Uterus (tissue), 4 donors: ENCODE measurements around the gene OGFOD1. TPM values are rescaled to one million over a fixed set of nuclear protein-coding genes. Genes with fewer than 3 reads are reported as not detected.

Experiments used
- DNase-seq, 2 donors: peaks; one replicate each; pipeline ENCODE4 v3.0.0-alpha.2; 2019 to 2020
- H3K27ac ChIP-seq, 2 donors: fragments of 200-600 bp; sonication (generic); 1 replicate in 1 of 2; 2 replicates in 1 of 2; pipeline ENCODE4 v1.5.1; 2016 to 2018
- H3K27me3 ChIP-seq, 2 donors: fragments of 200-600 bp; sonication (generic); one replicate each; pipeline ENCODE4 v1.5.1; 2018 to 2019; ENCODE audit warnings: control low read depth in 1 of 2
- H3K36me3 ChIP-seq, 2 donors: fragments of 200-600 bp; sonication (generic); one replicate each; pipeline ENCODE4 v1.5.1; 2019; ENCODE audit warnings: control low read depth in 1 of 2
- H3K4me1 ChIP-seq, 2 donors: fragments of 200-600 bp; sonication (generic); one replicate each; pipeline ENCODE4 v1.5.1; 2018 to 2019; ENCODE audit warnings: control low read depth in 1 of 2
- H3K4me3 ChIP-seq, 2 donors: fragments of 200-600 bp; sonication (generic); 1 replicate in 1 of 2; 2 replicates in 1 of 2; pipeline ENCODE4 v1.5.1; 2018 to 2019; ENCODE audit warnings: mild to moderate bottlenecking in 1 of 2
- H3K9me3 ChIP-seq, 2 donors: fragments of 200-600 bp; sonication (generic); one replicate each; pipeline ENCODE4 v1.5.1; 2019; ENCODE audit warnings: control low read depth in 1 of 2
- CTCF ChIP-seq, 4 experiments: fragments of 200-600 bp in 2 of 4; fragments of 450-650 bp in 2 of 4; sonication (generic) in 2 of 4; IDR thresholded peaks; one replicate each; pipeline ENCODE4 v1.5.1; 2016 to 2019; ENCODE audit warnings: antibody characterized with exemption in 4 of 4, mild to moderate bottlenecking in 2 of 4, moderate library complexity in 1 of 4
- POLR2A ChIP-seq, 2 donors: fragments of 450-650 bp; IDR thresholded peaks; one replicate each; pipeline ENCODE4 v1.6.1; 2016; ENCODE audit warnings: antibody characterized with exemption in 2 of 2, mild to moderate bottlenecking in 1 of 2, moderate library complexity in 1 of 2
- intact Hi-C: fragments of 100-400 bp; cut with DNase I; formaldehyde crosslinking; loops from one replicate; pipeline ENCODE4 v1.15.1; 2023; ENCODE audit warnings: low total_unique reads
- total RNA-seq, 4 donors: library from RNA; depleted of rRNA in 3 of 4; stranded (reverse); fragments of >200 nt in 3 of 4; gene quantifications; one replicate each; pipeline versions ENCODE4 v1.1.0 to v1.2.4, GENCODE V29; 2014 to 2023
- donor health status: DM: yes; HTN: yes; CAD: no.

OGFOD1 gene
- 10 to 100 TPM in 2 of 4 donors, 1 to 10 TPM in 2; 5.0 to 78.9 (median 20.3) TPM for total RNA-seq

GRCh38 chr16:56450986-56451752 lies at the start of gene OGFOD1, which contains the start of gene NUDT21:
OGFOD1 (plus strand) TSS chr16:56451554; CDS start chr16:56451613, 59 bp downstream.
NUDT21 (minus strand) TSS chr16:56451332; CDS start chr16:56451202, 130 bp downstream.
- peak; percentile 93 to 95 for DNase-seq
- intact Hi-C loops: no loop called here
- Histone ChIP-seq H3K27me3 (no peaks in the 10 kb centered on the region), H3K27ac (peak within 1 kb of the TSS; percentile 66 to 74), H3K36me3 (no peaks in the 10 kb centered on the region), H3K4me3 (peak within 1 kb of the TSS; percentile 87 to 98), H3K4me1 (peaks cover 10 to 14% of the 10 kb centered on the region in 2 donors), H3K9me3 (no peaks in the 10 kb centered on the region)
- TF ChIP-seq CTCF (IDR thresholded peaks at IDR 0.05) (peak in 2 of 4 experiments; percentile 1 to 15), POLR2A (IDR thresholded peaks at IDR 0.05) (peak; percentile 38 to 51)

GRCh38 chr16:56405977-56406672 lies 45.2 kb upstream of the OGFOD1 start:
- no peak for DNase-seq
- intact Hi-C loops: no loop called here
- Histone ChIP-seq H3K36me3 (no peaks in the 10 kb centered on the region), H3K27ac (no peak overlapping the region), H3K4me3 (no peak overlapping the region), H3K9me3 (no peaks in the 10 kb centered on the region), H3K27me3 (no peaks in the 10 kb centered on the region), H3K4me1 (no peaks in the 10 kb centered on the region)
- no peak for TF ChIP-seq POLR2A (IDR thresholded peaks at IDR 0.05)
- no peak for TF ChIP-seq CTCF (IDR thresholded peaks at IDR 0.05)

- intact Hi-C loops: no loop called here
- DNase-seq: no peak
- no peaks in the 10 kb centered on the region for H3K4me1 ChIP-seq
- H3K27me3 ChIP-seq: no peaks in the 10 kb centered on the region
- H3K27ac ChIP-seq: no peak overlapping the region
- H3K4me3 ChIP-seq: no peak overlapping the region
- TF ChIP-seq CTCF (IDR thresholded peaks at IDR 0.05): no peak
- TF ChIP-seq POLR2A (IDR thresholded peaks at IDR 0.05): no peak
- H3K36me3 ChIP-seq: no peaks in the 10 kb centered on the region
- H3K9me3 ChIP-seq: no peaks in the 10 kb centered on the region
These were observed 42.8 kb upstream of the OGFOD1 start for GRCh38 chr16:56408379-56409098.

- no peaks in the 10 kb centered on the region for H3K36me3 ChIP-seq
- no peak for DNase-seq
- H3K9me3 ChIP-seq: no peaks in the 10 kb centered on the region
- no peak overlapping the region for H3K27ac ChIP-seq
- H3K4me3 ChIP-seq: no peak overlapping the region
- no peaks in the 10 kb centered on the region for H3K27me3 ChIP-seq
- intact Hi-C loops: no loop called here
- no peak for TF ChIP-seq CTCF (IDR thresholded peaks at IDR 0.05)
- no peak for TF ChIP-seq POLR2A (IDR thresholded peaks at IDR 0.05)
- H3K4me1 ChIP-seq: no peaks in the 10 kb centered on the region
These were observed 42.2 kb upstream of the OGFOD1 start for GRCh38 chr16:56409195-56409594.
